Skeletal muscle tissue (tissue), 4 donors: ENCODE results near the gene JADE3. TPM values are rescaled to one million over a fixed set of nuclear protein-coding genes. Genes with fewer than 3 reads are reported as not detected.

Source experiments
- H3K27ac ChIP-seq: one replicate; pipeline ENCODE4 v1.7.0; 2013; ENCODE audit warnings: mild to moderate bottlenecking, low read depth, low read length, inconsistent platforms
- H3K27me3 ChIP-seq, 3 donors: one replicate each; pipeline ENCODE4 v1.7.0; 2013; ENCODE audit warnings: low read length in 3 of 3; ENCODE audit not compliant: control insufficient read depth in 3 of 3, insufficient read depth in 3 of 3
- H3K36me3 ChIP-seq, 3 donors: one replicate each; pipeline ENCODE4 v1.7.0; 2013; ENCODE audit warnings: low read length in 3 of 3; ENCODE audit not compliant: control insufficient read depth in 3 of 3, insufficient read depth in 3 of 3
- H3K4me1 ChIP-seq, 3 donors: one replicate each; pipeline ENCODE4 v1.7.0; 2013; ENCODE audit warnings: low read length in 3 of 3, mild to moderate bottlenecking in 3 of 3; ENCODE audit not compliant: control insufficient read depth in 3 of 3, insufficient read depth in 3 of 3
- H3K4me3 ChIP-seq, 3 donors: one replicate each; pipeline ENCODE4 v1.7.0; 2013; ENCODE audit warnings: low read length in 3 of 3
- H3K9ac ChIP-seq, 3 donors: one replicate each; pipeline ENCODE4 v1.7.0; 2013; ENCODE audit warnings: low read length in 3 of 3, mild to moderate bottlenecking in 3 of 3, moderate library complexity in 2 of 3, low read depth in 1 of 3
- H3K9me3 ChIP-seq, 3 donors: one replicate each; pipeline ENCODE4 v1.7.0; 2013; ENCODE audit warnings: low read length in 3 of 3; ENCODE audit not compliant: control insufficient read depth in 3 of 3
- total RNA-seq: library from RNA; depleted of rRNA; stranded (reverse); fragments of >200 nt; gene quantifications from one replicate; pipeline ENCODE4 v1.2.3, GENCODE V29; 2014
- donor health status: Osteomylitis.

JADE3 gene
- total RNA-seq, 1 donor from 2014 or later, result 5.2 TPM

- H3K27ac ChIP-seq, result no peak overlapping the region
- H3K4me3 ChIP-seq, result peak overlapping the region; percentile 61 to 73 (median 66)
- no peaks in the 10 kb centered on the region for H3K36me3 ChIP-seq
- peak overlapping the region in 2 of 3 donors; percentile 45 to 47 for H3K9ac ChIP-seq
- no peaks in the 10 kb centered on the region for H3K4me1 ChIP-seq
- no peaks in the 10 kb centered on the region for H3K27me3 ChIP-seq
- H3K9me3 ChIP-seq, result no peaks in the 10 kb centered on the region
Observed at GRCh38 chrX:46903458-46904242, 8.6 kb upstream of the JADE3 start.

- no peak overlapping the region for H3K27ac ChIP-seq
- H3K4me3 ChIP-seq, result no peak overlapping the region
- H3K4me1 ChIP-seq, result no peaks in the 10 kb centered on the region
- H3K36me3 ChIP-seq, result no peaks in the 10 kb centered on the region
- H3K9me3 ChIP-seq, result no peaks in the 10 kb centered on the region
- no peaks in the 10 kb centered on the region for H3K27me3 ChIP-seq
- H3K9ac ChIP-seq, result no peak overlapping the region
Observed at GRCh38 chrX:46904626-46905025, 7.6 kb upstream of the JADE3 start.

- H3K36me3 ChIP-seq, result no peaks in the 10 kb centered on the region
- H3K27ac ChIP-seq, result no peak overlapping the region
- H3K4me1 ChIP-seq, result peaks cover 0 to 2% (median 0%) of the 10 kb centered on the region in 3 donors
- no peak overlapping the region for H3K9ac ChIP-seq
- peaks cover 0 to 10% (median 0%) of the 10 kb centered on the region in 3 donors for H3K27me3 ChIP-seq
- H3K4me3 ChIP-seq, result no peak overlapping the region
- no peaks in the 10 kb centered on the region for H3K9me3 ChIP-seq
Observed at GRCh38 chrX:46910415-46910814, 1.8 kb upstream of the JADE3 start.

- Histone ChIP-seq H3K9ac (peak overlapping the region in 2 of 3 donors; percentile 52 to 57), H3K4me3 (peak overlapping the region; percentile 49 to 73 (median 59)), H3K27ac (no peak overlapping the region)
Observed at GRCh38 chrX:46912603-46913491, 626 bp downstream of the JADE3 start.

GRCh38 chrX:46913667-46914066 is 1.4 kb downstream of the JADE3 start:
- H3K4me1 ChIP-seq, result peaks cover 0 to 2% (median 0%) of the 10 kb centered on the region in 3 donors
- no peaks in the 10 kb centered on the region for H3K36me3 ChIP-seq
- peaks cover 0 to 13% (median 0%) of the 10 kb centered on the region in 3 donors for H3K27me3 ChIP-seq
- H3K9me3 ChIP-seq, result no peaks in the 10 kb centered on the region
- H3K4me3 ChIP-seq, result peak overlapping the region; percentile 49 to 63 (median 59)
- H3K9ac ChIP-seq, result peak overlapping the region in 2 of 3 donors; percentile 33 to 57
- H3K27ac ChIP-seq, result no peak overlapping the region

More at GRCh38 chrX:46912603-46913491, 626 bp downstream of the JADE3 start:
- no peaks in the 10 kb centered on the region for H3K9me3 ChIP-seq
- peaks cover 0 to 2% (median 0%) of the 10 kb centered on the region in 3 donors for H3K4me1 ChIP-seq
- peaks cover 0 to 13% (median 0%) of the 10 kb centered on the region in 3 donors for H3K27me3 ChIP-seq
- no peaks in the 10 kb centered on the region for H3K36me3 ChIP-seq

- Histone ChIP-seq H3K27me3 (peaks cover 0 to 15% (median 0%) of the 10 kb centered on the region in 3 donors), H3K4me1 (peaks cover 0 to 2% (median 0%) of the 10 kb centered on the region in 3 donors), H3K9me3 (peaks cover 0 to 2% (median 0%) of the 10 kb centered on the region in 3 donors), H3K27ac (no peak overlapping the region), H3K9ac (no peak overlapping the region), H3K36me3 (no peaks in the 10 kb centered on the region), H3K4me3 (no peak overlapping the region)
Observed at GRCh38 chrX:46916273-46916672, 4.1 kb downstream of the JADE3 start.

- no peaks in the 10 kb centered on the region for H3K36me3 ChIP-seq
- H3K9me3 ChIP-seq, result peaks cover 0 to 4% (median 0%) of the 10 kb centered on the region in 3 donors
- no peak overlapping the region for H3K27ac ChIP-seq
- H3K4me3 ChIP-seq, result no peak overlapping the region
- peaks cover 0 to 2% (median 0%) of the 10 kb centered on the region in 3 donors for H3K4me1 ChIP-seq
- H3K9ac ChIP-seq, result no peak overlapping the region
- peaks cover 0 to 15% (median 0%) of the 10 kb centered on the region in 3 donors for H3K27me3 ChIP-seq
Observed at GRCh38 chrX:46917622-46918021, 5.4 kb downstream of the JADE3 start.

GRCh38 chrX:46918434-46918833 is 6.2 kb downstream of the JADE3 start:
- peaks cover 0 to 4% (median 0%) of the 10 kb centered on the region in 3 donors for H3K9me3 ChIP-seq
- no peaks in the 10 kb centered on the region for H3K36me3 ChIP-seq
- peaks cover 0 to 15% (median 0%) of the 10 kb centered on the region in 3 donors for H3K27me3 ChIP-seq
- no peak overlapping the region for H3K27ac ChIP-seq
- H3K4me3 ChIP-seq, result no peak overlapping the region
- peaks cover 0 to 2% (median 0%) of the 10 kb centered on the region in 3 donors for H3K4me1 ChIP-seq
- no peak overlapping the region for H3K9ac ChIP-seq

- H3K36me3 ChIP-seq, result no peaks in the 10 kb centered on the region
- no peaks in the 10 kb centered on the region for H3K4me1 ChIP-seq
- H3K4me3 ChIP-seq, result no peak overlapping the region
- H3K9ac ChIP-seq, result no peak overlapping the region
- no peak overlapping the region for H3K27ac ChIP-seq
- H3K9me3 ChIP-seq, result peaks cover 0 to 7% (median 0%) of the 10 kb centered on the region in 3 donors
- peaks cover 0 to 7% (median 0%) of the 10 kb centered on the region in 3 donors for H3K27me3 ChIP-seq
Observed at GRCh38 chrX:46920235-46920634, 8.0 kb downstream of the JADE3 start.
